Hepatocyte (in vitro differentiated cells): ENCODE data around the gene DYRK1A. TPM values are rescaled to one million over a fixed set of nuclear protein-coding genes. Genes with fewer than 3 reads are reported as not detected.

Experiments used
- DNase-seq: peaks from one replicate; pipeline ENCODE4 v3.0.0-alpha.2; 2016; ENCODE audit warnings: low spot score
- H2AFZ ChIP-seq: fragments of 200-600 bp; sonication (generic); 2 replicates; pipeline ENCODE4 v1.6.0; 2016; ENCODE audit warnings: antibody characterized with exemption, mild to moderate bottlenecking
- H3K27ac ChIP-seq: fragments of 200-600 bp; sonication (generic); 2 replicates; pipeline ENCODE4 v1.5.1; 2016; ENCODE audit warnings: mild to moderate bottlenecking
- H3K27me3 ChIP-seq: fragments of 200-600 bp; sonication (generic); 2 replicates; pipeline ENCODE4 v1.6.1; 2016
- H3K36me3 ChIP-seq: fragments of 200-600 bp; sonication (generic); replicated peaks from 2 replicates; pipeline ENCODE4 v1.5.1; 2016; ENCODE audit warnings: low read depth; ENCODE audit not compliant: insufficient read depth
- H3K4me1 ChIP-seq: fragments of 200-600 bp; sonication (generic); 2 replicates; pipeline ENCODE4 v1.5.1; 2016; ENCODE audit warnings: mild to moderate bottlenecking, moderate library complexity; ENCODE audit not compliant: insufficient read depth
- H3K4me2 ChIP-seq: fragments of 200-600 bp; sonication (generic); 2 replicates; pipeline ENCODE4 v1.6.0; 2016
- H3K4me3 ChIP-seq: fragments of 200-600 bp; sonication (generic); 2 replicates; pipeline ENCODE4 v1.5.1; 2016; ENCODE audit warnings: mild to moderate bottlenecking
- H3K79me2 ChIP-seq: fragments of 200-600 bp; sonication (generic); 2 replicates; pipeline ENCODE4 v1.6.0; 2017; ENCODE audit warnings: mild to moderate bottlenecking
- H3K9me2 ChIP-seq: fragments of 200-600 bp; sonication (generic); replicated peaks from 2 replicates; pipeline ENCODE4 v1.6.0; 2017; ENCODE audit warnings: mild to moderate bottlenecking; ENCODE audit not compliant: insufficient read depth
- H3K9me3 ChIP-seq: fragments of 200-600 bp; sonication (generic); 2 replicates; pipeline ENCODE4 v1.5.1; 2016; ENCODE audit warnings: low read depth, mild to moderate bottlenecking
- H4K20me1 ChIP-seq: fragments of 200-600 bp; sonication (generic); 2 replicates; pipeline ENCODE4 v1.6.0; 2016; ENCODE audit warnings: mild to moderate bottlenecking; ENCODE audit not compliant: insufficient read depth, poor library complexity, severe bottlenecking
- EZH2 ChIP-seq: fragments of 200-600 bp; sonication (generic); IDR thresholded peaks from 2 replicates; pipeline ENCODE4 v1.6.1; 2016; ENCODE audit warnings: antibody characterized with exemption, mild to moderate bottlenecking, borderline replicate concordance
- EZH2phosphoT487 ChIP-seq: fragments of 200-600 bp; sonication (generic); IDR thresholded peaks from one replicate; pipeline ENCODE4 v1.6.1; 2018; ENCODE audit warnings: antibody characterized with exemption, mild to moderate bottlenecking, low read depth, moderate library complexity; ENCODE audit not compliant: unreplicated experiment, severe bottlenecking
- WGBS: methylation state at CpG from one replicate; pipeline ENCODE4 v1.1.6; 2016; ENCODE audit warnings: low lambda C conversion rate; ENCODE audit errors: missing lambda C conversion rate; 5-methylcytosine and 5-hydroxymethylcytosine counted together
- polyA plus RNA-seq: library from polyadenylated mRNA; unstranded; fragments of >200 nt; fragmentation: Nextera tagmentation; extraction: Ambion mirVana; gene quantifications from 2 replicates; pipeline ENCODE4 v1.2.1, GENCODE V29; 2016
- total RNA-seq: library from RNA; depleted of rRNA; stranded (reverse); fragments of >200 nt; gene quantifications from 2 replicates; pipeline ENCODE4 v1.2.3, GENCODE V29; 2014
- TF ChIP-seq, protein P1 (sequence below): fragments of 200-600 bp; sonication (generic); IDR thresholded peaks from 2 replicates; pipeline ENCODE4 v1.5.1; 2016; ENCODE audit warnings: antibody characterized with exemption, mild to moderate bottlenecking; ENCODE audit not compliant: poor library complexity

DYRK1A gene
- total and polyA plus RNA-seq, 2 experiments from 2014 or later = 4.9 to 85.2 TPM

DNA sequence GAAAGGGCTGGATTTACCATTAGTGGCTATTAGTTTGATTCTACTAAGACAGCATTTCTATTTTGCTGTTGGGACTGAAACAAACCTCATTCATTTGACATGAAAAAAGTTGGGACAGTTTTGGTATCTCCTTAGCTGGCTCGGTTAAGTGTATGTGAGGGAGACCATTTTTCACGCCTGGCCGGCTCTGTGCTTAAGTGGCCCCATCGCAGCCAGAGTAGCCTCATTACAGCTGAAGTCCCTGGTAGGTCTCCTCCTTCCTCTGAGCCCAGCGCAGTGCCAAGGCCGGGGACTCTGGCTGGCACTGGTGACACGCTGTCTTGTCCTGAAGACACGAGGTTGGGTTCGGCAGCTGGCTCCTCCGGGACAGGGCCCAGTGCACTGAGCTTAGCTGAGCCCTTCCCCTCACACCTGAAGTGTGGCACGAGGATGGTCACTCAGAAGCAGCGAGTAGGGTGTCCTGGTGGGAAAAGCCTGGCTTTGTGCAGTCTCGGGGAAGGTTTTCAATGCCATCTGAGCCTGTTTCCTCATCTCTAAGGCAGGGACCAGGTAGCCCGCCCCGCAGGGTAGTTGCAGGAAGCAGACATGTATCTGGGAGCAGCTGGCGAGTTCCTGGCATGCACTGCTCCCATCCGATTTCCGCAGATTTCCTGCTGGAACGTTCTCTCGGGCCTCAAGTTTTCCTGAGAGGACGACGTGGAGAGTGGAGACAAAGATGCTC lies 196.5 kb downstream of the DYRK1A start:
- no peak overlapping the region for H3K4me2 ChIP-seq

GRCh38 chr21:37563641-37564340 lies 197.2 kb downstream of the DYRK1A start:
- Histone ChIP-seq H3K36me3 (no peaks in the 10 kb centered on the region), H2AFZ (no peak overlapping the region)
- TF ChIP-seq EZH2 (no peak), EZH2phosphoT487 (no peak)
- TF ChIP-seq, protein P1, sequence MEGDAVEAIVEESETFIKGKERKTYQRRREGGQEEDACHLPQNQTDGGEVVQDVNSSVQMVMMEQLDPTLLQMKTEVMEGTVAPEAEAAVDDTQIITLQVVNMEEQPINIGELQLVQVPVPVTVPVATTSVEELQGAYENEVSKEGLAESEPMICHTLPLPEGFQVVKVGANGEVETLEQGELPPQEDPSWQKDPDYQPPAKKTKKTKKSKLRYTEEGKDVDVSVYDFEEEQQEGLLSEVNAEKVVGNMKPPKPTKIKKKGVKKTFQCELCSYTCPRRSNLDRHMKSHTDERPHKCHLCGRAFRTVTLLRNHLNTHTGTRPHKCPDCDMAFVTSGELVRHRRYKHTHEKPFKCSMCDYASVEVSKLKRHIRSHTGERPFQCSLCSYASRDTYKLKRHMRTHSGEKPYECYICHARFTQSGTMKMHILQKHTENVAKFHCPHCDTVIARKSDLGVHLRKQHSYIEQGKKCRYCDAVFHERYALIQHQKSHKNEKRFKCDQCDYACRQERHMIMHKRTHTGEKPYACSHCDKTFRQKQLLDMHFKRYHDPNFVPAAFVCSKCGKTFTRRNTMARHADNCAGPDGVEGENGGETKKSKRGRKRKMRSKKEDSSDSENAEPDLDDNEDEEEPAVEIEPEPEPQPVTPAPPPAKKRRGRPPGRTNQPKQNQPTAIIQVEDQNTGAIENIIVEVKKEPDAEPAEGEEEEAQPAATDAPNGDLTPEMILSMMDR = no peak

More for the DNA sequence above, 196.5 kb downstream of the DYRK1A start:
- no peaks in the 10 kb centered on the region for H3K9me2 ChIP-seq
- no peaks in the 10 kb centered on the region for H3K27me3 ChIP-seq
- no peaks in the 10 kb centered on the region for H4K20me1 ChIP-seq
- TF ChIP-seq EZH2phosphoT487 (no peak), EZH2 (no peak)
- TF ChIP-seq, protein P1 = no peak
- no peak for DNase-seq
- no peak overlapping the region for H3K4me3 ChIP-seq
- no peak overlapping the region for H2AFZ ChIP-seq
- H3K4me1 ChIP-seq = peaks cover 11% of the 10 kb centered on the region
- WGBS = 94% methylated on average over 22 of the region's 22 CpGs
- no peaks in the 10 kb centered on the region for H3K36me3 ChIP-seq
- peak overlapping the region; percentile 91 for H3K27ac ChIP-seq
- no peaks in the 10 kb centered on the region for H3K79me2 ChIP-seq
- H3K9me3 ChIP-seq = no peaks in the 10 kb centered on the region

DNA sequence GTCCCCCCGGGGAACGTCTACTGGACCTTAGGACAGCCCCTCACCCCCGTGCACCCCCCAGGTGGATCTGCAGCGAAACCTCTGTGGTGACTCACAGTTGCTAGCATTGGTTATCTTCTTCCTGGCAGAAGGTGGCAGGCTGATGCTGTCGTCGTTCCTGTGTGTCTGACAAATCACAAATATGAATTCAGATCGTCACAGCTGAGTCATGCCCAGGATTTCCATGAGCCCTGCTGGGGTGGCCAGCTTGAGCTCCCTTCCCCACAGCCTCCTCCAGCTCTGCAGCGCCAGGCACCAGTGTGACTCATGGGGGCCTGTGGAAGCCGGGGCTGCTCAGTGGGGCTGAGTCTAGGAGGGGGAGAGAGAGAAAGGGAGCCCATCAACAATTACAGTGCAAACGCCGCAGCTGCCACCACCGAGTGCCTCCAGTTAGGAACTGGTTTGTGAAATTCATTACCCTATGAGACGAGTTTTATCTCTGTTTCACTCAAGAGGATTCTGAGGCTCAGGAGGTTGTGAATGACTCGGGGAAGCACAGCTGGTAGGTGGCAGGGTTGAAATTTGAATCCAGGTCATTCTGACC lies 197.9 kb downstream of the DYRK1A start:
- no peaks in the 10 kb centered on the region for H3K9me3 ChIP-seq
- DNase-seq = peak; percentile 91
- no peaks in the 10 kb centered on the region for H3K9me2 ChIP-seq
- no peak for TF ChIP-seq EZH2phosphoT487
- TF ChIP-seq, protein P1 = peak; percentile 9
- H3K4me3 ChIP-seq = no peak overlapping the region
- no peaks in the 10 kb centered on the region for H3K79me2 ChIP-seq
- peak overlapping the region; percentile 91 for H3K27ac ChIP-seq
- H2AFZ ChIP-seq = no peak overlapping the region
- H3K4me1 ChIP-seq = peaks cover 11% of the 10 kb centered on the region
- H3K4me2 ChIP-seq = peak overlapping the region; percentile 69
- 33% methylated on average over 13 of the region's 14 CpGs for WGBS
- no peaks in the 10 kb centered on the region for H3K27me3 ChIP-seq
- H4K20me1 ChIP-seq = no peaks in the 10 kb centered on the region
- no peaks in the 10 kb centered on the region for H3K36me3 ChIP-seq

More at GRCh38 chr21:37563641-37564340, 197.2 kb downstream of the DYRK1A start:
- no peaks in the 10 kb centered on the region for H3K9me3 ChIP-seq
- no peak overlapping the region for H3K4me3 ChIP-seq
- H3K9me2 ChIP-seq = no peaks in the 10 kb centered on the region
- WGBS = 87% methylated on average over 39 of the region's 67 CpGs
- H3K4me2 ChIP-seq = peak overlapping the region; percentile 69
- H3K4me1 ChIP-seq = peaks cover 11% of the 10 kb centered on the region
- peak overlapping the region; percentile 91 for H3K27ac ChIP-seq
- no peak for DNase-seq
- no peaks in the 10 kb centered on the region for H4K20me1 ChIP-seq
- no peaks in the 10 kb centered on the region for H3K79me2 ChIP-seq
- H3K27me3 ChIP-seq = no peaks in the 10 kb centered on the region
